Kidney epithelial cell (primary cell): ENCODE results near the gene LARGE1. TPM values are rescaled to one million over a fixed set of nuclear protein-coding genes. Genes with fewer than 3 reads are reported as not detected.

Source experiments
- DNase-seq: peaks from one replicate; pipeline ENCODE4 v3.0.0-alpha.2; 2010; ENCODE audit warnings: low read depth
- H3K27me3 ChIP-seq: 2 replicates; pipeline ENCODE4 v1.6.0; 2011; ENCODE audit warnings: low read length; ENCODE audit not compliant: control insufficient read depth, insufficient read depth
- H3K36me3 ChIP-seq: 2 replicates; pipeline ENCODE4 v1.5.1; 2011; ENCODE audit warnings: low read length; ENCODE audit not compliant: control insufficient read depth, insufficient read depth
- H3K4me3 ChIP-seq: 2 replicates; pipeline ENCODE4 v1.5.1; 2011; ENCODE audit warnings: low read depth, mild to moderate bottlenecking, control low read depth, low read length
- CTCF ChIP-seq: IDR thresholded peaks from 2 replicates; pipeline ENCODE4 v1.5.1; 2011; ENCODE audit warnings: mild to moderate bottlenecking, moderate library complexity, low read length, control low read depth, inconsistent platforms; ENCODE audit not compliant: insufficient read depth, poor library complexity, severe bottlenecking
- total RNA-seq: library from RNA; depleted of rRNA; stranded (reverse); fragments of >200 nt; gene quantifications from 2 replicates; pipeline ENCODE4 v1.2.3, GENCODE V29; 2015

The LARGE1 gene
- total RNA-seq, 1 donor from 2014 or later = 17.8 TPM

- no peak for DNase-seq
- no peaks in the 10 kb centered on the region for H3K36me3 ChIP-seq
- no peak for TF ChIP-seq CTCF
- no peak overlapping the region for H3K4me3 ChIP-seq
- no peaks in the 10 kb centered on the region for H3K27me3 ChIP-seq
Measured at GRCh38 chr22:33895444-33895843, 24.8 kb downstream of the LARGE1 start.

GRCh38 chr22:33894515-33894914 is 25.8 kb downstream of the LARGE1 start:
- DNase-seq = no peak

GRCh38 chr22:33894036-33894435 is 26.2 kb downstream of the LARGE1 start:
- DNase-seq = no peak
- H3K4me3 ChIP-seq = no peak overlapping the region
- TF ChIP-seq CTCF = no peak
- no peaks in the 10 kb centered on the region for H3K36me3 ChIP-seq
- no peaks in the 10 kb centered on the region for H3K27me3 ChIP-seq

More at GRCh38 chr22:33894515-33894914, 25.8 kb downstream of the LARGE1 start:
- no peak for TF ChIP-seq CTCF
- H3K36me3 ChIP-seq = no peaks in the 10 kb centered on the region
- H3K4me3 ChIP-seq = no peak overlapping the region
- no peaks in the 10 kb centered on the region for H3K27me3 ChIP-seq

- no peak for DNase-seq
Measured at GRCh38 chr22:33893512-33893911, 26.8 kb downstream of the LARGE1 start.

GRCh38 chr22:33891992-33892391 is 28.3 kb downstream of the LARGE1 start:
- Histone ChIP-seq H3K4me3 (no peak overlapping the region), H3K36me3 (no peaks in the 10 kb centered on the region), H3K27me3 (no peaks in the 10 kb centered on the region)
- no peak for TF ChIP-seq CTCF
- DNase-seq = no peak

More at GRCh38 chr22:33893512-33893911, 26.8 kb downstream of the LARGE1 start:
- Histone ChIP-seq H3K36me3 (no peaks in the 10 kb centered on the region), H3K4me3 (no peak overlapping the region), H3K27me3 (no peaks in the 10 kb centered on the region)
- TF ChIP-seq CTCF = no peak

GRCh38 chr22:33891455-33891854 is 28.8 kb downstream of the LARGE1 start:
- no peak for TF ChIP-seq CTCF
- no peak for DNase-seq
- Histone ChIP-seq H3K27me3 (no peaks in the 10 kb centered on the region), H3K36me3 (no peaks in the 10 kb centered on the region), H3K4me3 (no peak overlapping the region)
